ENCODE data around the gene PARD3.

The PARD3 gene

DNA sequence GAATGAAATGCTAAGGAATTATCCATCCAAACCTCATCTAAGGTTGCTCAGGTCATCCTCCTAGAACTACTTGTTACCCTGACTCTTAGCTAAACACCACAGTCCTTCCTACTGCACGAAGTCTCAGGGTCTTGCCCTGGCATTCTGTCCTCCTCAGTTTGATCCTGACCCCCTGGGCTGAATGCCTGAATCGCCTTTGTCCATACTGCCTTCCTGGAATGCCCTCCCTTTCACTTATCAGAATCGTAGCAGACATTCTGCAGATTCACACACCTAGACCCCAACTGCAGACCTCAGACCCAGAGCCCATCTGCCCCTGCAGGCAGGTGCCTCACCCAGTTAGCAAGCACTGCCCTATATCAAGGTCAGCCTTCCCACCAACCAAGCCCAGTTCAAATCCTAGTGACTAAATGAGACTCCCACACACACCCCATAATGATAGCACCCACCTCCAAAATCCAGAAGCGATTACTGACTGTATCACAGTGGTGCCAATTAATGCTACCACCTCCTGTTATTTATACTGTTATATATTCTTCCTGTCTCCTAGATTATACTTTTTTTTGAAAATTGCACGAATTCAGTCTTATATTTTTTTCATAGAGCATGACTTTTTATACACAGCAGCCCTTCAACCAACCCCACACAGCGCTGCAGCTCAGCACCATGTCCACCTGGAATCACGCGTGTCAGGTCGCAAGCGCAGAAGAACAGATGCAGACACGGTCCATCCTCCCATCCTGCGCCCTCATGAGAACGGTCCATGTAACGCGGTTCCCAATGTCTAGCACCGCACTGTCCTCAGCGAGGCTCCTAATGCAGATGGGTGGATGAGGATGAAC is 3.7 kb downstream of the PARD3 start:
- Histone ChIP-seq H3K4me3 (ENCODE audit: low read depth, low read length) (no peak overlapping the region), H3K9me3 (ENCODE audit: control insufficient read depth, low read length) (no peaks in the 10 kb centered on the region), H3K9ac (no peak overlapping the region), H3K79me2 (peaks cover 24% of the 10 kb centered on the region), H3K4me1 (peaks cover 3% of the 10 kb centered on the region), H2AFZ (no peak overlapping the region), H3K27ac (no peak overlapping the region), H3K36me3 (ENCODE audit: control insufficient read depth, insufficient read depth, low read length) (no peaks in the 10 kb centered on the region), H3K27me3 (ENCODE audit: control insufficient read depth, insufficient read depth, low read length) (no peaks in the 10 kb centered on the region), H3K4me2 (ENCODE audit: low read length) (no peak overlapping the region)
- TF ChIP-seq, protein P1, sequence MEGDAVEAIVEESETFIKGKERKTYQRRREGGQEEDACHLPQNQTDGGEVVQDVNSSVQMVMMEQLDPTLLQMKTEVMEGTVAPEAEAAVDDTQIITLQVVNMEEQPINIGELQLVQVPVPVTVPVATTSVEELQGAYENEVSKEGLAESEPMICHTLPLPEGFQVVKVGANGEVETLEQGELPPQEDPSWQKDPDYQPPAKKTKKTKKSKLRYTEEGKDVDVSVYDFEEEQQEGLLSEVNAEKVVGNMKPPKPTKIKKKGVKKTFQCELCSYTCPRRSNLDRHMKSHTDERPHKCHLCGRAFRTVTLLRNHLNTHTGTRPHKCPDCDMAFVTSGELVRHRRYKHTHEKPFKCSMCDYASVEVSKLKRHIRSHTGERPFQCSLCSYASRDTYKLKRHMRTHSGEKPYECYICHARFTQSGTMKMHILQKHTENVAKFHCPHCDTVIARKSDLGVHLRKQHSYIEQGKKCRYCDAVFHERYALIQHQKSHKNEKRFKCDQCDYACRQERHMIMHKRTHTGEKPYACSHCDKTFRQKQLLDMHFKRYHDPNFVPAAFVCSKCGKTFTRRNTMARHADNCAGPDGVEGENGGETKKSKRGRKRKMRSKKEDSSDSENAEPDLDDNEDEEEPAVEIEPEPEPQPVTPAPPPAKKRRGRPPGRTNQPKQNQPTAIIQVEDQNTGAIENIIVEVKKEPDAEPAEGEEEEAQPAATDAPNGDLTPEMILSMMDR (IDR thresholded peaks at IDR 0.05) = no peak

DNA sequence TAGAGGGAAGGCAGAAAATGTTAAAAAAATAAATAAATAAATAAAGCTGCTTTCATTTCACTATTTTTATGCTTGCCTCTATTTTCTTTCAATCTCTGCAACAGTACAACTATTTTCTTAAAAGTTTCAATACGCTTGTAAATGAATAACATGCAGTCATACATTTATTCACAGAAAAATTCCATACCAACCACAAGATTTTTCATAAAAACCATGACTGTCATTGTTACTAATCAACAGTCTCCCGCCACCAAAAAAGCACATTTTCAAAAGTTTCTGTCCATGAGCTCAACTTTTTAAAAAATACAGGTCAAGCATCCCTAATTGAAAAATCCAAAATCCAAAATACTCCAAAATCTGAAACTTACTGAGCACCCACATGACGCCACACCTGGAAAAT is 5.3 kb downstream of the PARD3 start:
- Histone ChIP-seq H3K4me2 (ENCODE audit: low read length) (no peak overlapping the region), H2AFZ (no peak overlapping the region), H3K9me3 (ENCODE audit: control insufficient read depth, low read length) (no peaks in the 10 kb centered on the region), H3K9ac (no peak overlapping the region), H3K27ac (no peak overlapping the region), H3K36me3 (ENCODE audit: control insufficient read depth, insufficient read depth, low read length) (no peaks in the 10 kb centered on the region), H3K79me2 (peaks cover 28% of the 10 kb centered on the region), H3K4me1 (no peaks in the 10 kb centered on the region), H3K4me3 (ENCODE audit: low read depth, low read length) (no peak overlapping the region), H3K27me3 (ENCODE audit: control insufficient read depth, insufficient read depth, low read length) (no peaks in the 10 kb centered on the region)
- TF ChIP-seq, protein P1 (IDR thresholded peaks at IDR 0.05) = no peak

DNA sequence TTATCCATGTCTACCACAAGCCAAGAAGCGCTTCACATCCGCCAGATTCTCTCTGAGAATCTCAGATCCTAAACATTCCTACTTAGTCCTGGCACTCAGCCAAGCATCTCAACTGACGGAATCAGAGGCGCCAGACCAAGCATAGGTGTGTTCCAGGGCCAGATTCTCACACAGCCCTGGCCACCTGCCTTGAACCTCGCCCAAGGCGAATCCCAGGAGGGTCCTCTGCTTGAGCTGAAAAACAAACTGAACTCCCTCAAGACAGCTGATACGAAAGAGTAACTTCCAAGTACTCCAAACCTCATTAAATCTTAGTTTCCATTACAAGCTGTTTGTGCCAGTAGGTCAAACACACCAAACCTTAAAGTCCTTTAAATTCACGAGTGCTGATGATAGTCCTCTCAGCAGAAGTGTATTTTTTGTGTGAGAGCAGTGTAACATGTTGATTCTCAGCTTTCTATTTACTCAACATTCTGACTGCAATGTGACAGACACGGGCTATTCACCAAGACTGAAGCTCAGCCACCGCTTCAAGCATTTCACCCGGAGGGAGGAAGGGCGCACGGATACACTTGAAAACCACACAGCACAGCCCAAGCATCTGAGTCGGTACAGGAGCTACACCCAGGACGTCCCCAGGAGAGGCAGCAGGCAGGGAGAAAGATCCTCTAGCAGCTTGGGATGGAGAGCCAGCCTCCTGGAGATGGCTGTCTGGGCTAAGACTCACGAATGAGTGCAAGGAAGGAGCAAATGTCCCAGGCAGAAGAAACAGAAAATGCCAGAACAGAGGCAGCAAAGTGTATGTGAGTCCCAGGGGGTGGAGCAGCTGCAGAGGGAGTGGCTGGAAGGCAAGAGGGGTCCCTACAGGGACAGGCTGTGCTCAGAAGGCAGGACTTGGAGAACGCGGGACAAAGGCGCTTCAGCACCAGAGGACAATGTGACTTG is 6.0 kb downstream of the PARD3 start:
- H3K27me3 ChIP-seq (ENCODE audit: control insufficient read depth, insufficient read depth, low read length) = no peaks in the 10 kb centered on the region
- TF ChIP-seq, protein P1 (IDR thresholded peaks at IDR 0.05) = no peak
- no peak overlapping the region for H2AFZ ChIP-seq
- no peak overlapping the region for H3K9ac ChIP-seq
- peaks cover 28% of the 10 kb centered on the region for H3K79me2 ChIP-seq
- no peak overlapping the region for H3K4me3 ChIP-seq (ENCODE audit: low read depth, low read length)
- no peaks in the 10 kb centered on the region for H3K9me3 ChIP-seq (ENCODE audit: control insufficient read depth, low read length)
- no peaks in the 10 kb centered on the region for H3K4me1 ChIP-seq
- H3K36me3 ChIP-seq (ENCODE audit: control insufficient read depth, insufficient read depth, low read length) = no peaks in the 10 kb centered on the region
- no peak overlapping the region for H3K4me2 ChIP-seq (ENCODE audit: low read length)
- H3K27ac ChIP-seq = no peak overlapping the region

DNA sequence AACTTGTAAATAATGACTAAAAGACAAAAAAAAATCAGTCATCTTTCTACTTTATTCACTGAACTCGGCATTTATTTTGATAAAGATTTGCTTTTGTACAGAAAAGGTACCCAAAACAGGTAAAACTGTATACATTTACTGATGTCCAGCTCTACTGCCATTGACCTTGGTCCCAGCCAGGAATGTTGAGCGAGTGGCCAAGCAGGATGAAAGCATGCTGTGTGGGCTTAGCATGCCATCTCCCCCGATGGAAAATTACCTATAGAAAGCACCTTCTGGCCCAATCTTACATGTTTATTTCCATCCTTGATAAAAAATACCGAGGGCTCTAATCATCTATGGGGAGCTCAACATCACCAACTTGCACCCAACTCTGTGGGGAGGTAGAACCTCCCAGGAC is 6.8 kb downstream of the PARD3 start:
- Histone ChIP-seq H3K4me2 (ENCODE audit: low read length) (no peak overlapping the region), H3K4me1 (no peaks in the 10 kb centered on the region), H3K36me3 (ENCODE audit: control insufficient read depth, insufficient read depth, low read length) (no peaks in the 10 kb centered on the region), H2AFZ (no peak overlapping the region), H3K9ac (no peak overlapping the region), H3K27me3 (ENCODE audit: control insufficient read depth, insufficient read depth, low read length) (no peaks in the 10 kb centered on the region), H3K4me3 (ENCODE audit: low read depth, low read length) (no peak overlapping the region), H3K79me2 (peaks cover 27% of the 10 kb centered on the region), H3K27ac (no peak overlapping the region), H3K9me3 (ENCODE audit: control insufficient read depth, low read length) (no peaks in the 10 kb centered on the region)
- TF ChIP-seq, protein P1 (IDR thresholded peaks at IDR 0.05) = no peak

Measured in parathyroid adenoma (tissue), 2 donors.